Measurements from ENCODE around the gene GRPEL1.

The GRPEL1 gene

GRCh38 chr4:7078025-7078424 lies 10.2 kb upstream of the GRPEL1 start:
- TF ChIP-seq CTCF (IDR thresholded peaks at IDR 0.05; ENCODE audit: insufficient read depth, low read depth, low read length, missing control alignments): no peak
- DNase-seq (ENCODE audit: low read depth): no peak
- H3K4me3 ChIP-seq (ENCODE audit: low read depth, low read length): no peak overlapping the region

DNA sequence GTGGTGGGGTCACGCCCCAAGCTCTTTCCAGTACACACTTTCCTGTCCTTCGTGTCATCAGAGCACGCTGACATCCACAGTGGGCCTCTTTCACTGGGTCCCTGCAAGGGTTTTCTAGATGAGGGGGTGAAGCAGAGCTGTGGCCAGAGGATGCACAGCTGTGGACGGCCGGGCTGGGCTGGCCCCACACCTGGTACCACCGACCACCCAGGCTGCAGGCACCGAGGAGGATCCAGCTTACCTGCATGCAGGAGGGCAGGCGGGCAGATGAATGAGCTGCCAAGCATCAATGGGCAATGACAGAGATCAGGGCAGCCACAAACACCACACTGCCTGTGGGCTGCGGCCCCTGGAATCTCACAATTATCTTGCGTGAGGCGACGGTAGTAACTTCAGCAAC lies 9.5 kb upstream of the GRPEL1 start:
- no peak overlapping the region for H3K4me3 ChIP-seq (ENCODE audit: low read depth, low read length)
- TF ChIP-seq CTCF (IDR thresholded peaks at IDR 0.05; ENCODE audit: insufficient read depth, low read depth, low read length, missing control alignments): no peak

GRCh38 chr4:7076696-7077082 lies 8.8 kb upstream of the GRPEL1 start:
- no peak for TF ChIP-seq CTCF (IDR thresholded peaks at IDR 0.05; ENCODE audit: insufficient read depth, low read depth, low read length, missing control alignments)
- DNase-seq (ENCODE audit: low read depth): no peak
- no peak overlapping the region for H3K4me3 ChIP-seq (ENCODE audit: low read depth, low read length)

More for the DNA sequence above, 9.5 kb upstream of the GRPEL1 start:
- no peak for DNase-seq (ENCODE audit: low read depth)

DNA sequence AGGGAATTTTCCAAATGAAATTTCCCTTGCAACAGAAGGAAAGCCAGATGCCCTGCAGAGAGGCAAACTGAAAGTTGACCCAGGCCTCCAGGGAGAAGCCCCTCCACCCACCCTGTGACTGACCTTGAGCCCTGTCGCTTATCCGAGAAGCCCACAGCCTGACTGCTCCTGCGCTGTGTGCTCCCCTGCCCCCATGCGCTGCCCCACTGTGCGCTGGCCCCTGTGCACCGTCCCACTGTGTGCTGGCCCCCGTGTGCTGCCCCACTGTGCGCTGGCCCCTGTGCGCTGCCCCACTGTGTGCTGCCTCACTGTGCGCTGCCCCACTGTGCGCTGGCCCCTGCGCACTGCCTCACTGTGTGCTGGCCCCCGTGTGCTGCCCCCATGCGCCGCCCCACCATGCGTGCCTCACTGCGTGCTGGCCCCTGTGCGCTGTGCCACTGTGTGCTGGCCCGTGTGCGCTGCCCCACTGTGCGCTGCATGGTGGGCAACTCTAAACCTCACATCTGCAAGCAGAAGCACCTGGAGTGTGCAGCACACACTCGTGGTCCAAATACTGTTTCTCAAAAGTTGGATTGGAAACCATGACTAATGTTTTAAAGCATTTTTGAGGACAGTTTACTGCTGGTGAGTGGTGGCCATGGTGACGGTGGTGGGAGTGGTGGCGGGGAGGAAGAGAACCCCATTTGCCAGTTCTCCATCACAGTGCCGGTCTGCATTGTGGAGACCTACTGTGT lies 8.3 kb upstream of the GRPEL1 start:
- no peak overlapping the region for H3K4me3 ChIP-seq (ENCODE audit: low read depth, low read length)
- no peak for DNase-seq (ENCODE audit: low read depth)
- TF ChIP-seq CTCF (IDR thresholded peaks at IDR 0.05; ENCODE audit: insufficient read depth, low read depth, low read length, missing control alignments): no peak

GRCh38 chr4:7074426-7074825 lies 6.6 kb upstream of the GRPEL1 start:
- no peak overlapping the region for H3K4me3 ChIP-seq (ENCODE audit: low read depth, low read length)
- no peak for DNase-seq (ENCODE audit: low read depth)
- TF ChIP-seq CTCF (IDR thresholded peaks at IDR 0.05; ENCODE audit: insufficient read depth, low read depth, low read length, missing control alignments): no peak

GRCh38 chr4:7073526-7074390 lies 5.9 kb upstream of the GRPEL1 start:
- DNase-seq (ENCODE audit: low read depth): peak; percentile 48
- H3K4me3 ChIP-seq (ENCODE audit: low read depth, low read length): no peak overlapping the region
- TF ChIP-seq CTCF (IDR thresholded peaks at IDR 0.05; ENCODE audit: insufficient read depth, low read depth, low read length, missing control alignments): no peak
